Ishikawa (cell line): ENCODE measurements around the gene CDH2.
A peak's percentile ranks its signal among the peaks of the same experiment; 100 is the strongest.

ENCODE experiments used
- CEBPB ChIP-seq: IDR thresholded peaks from 2 replicates; pipeline ENCODE4 v1.6.1; 2012
- CREB1 ChIP-seq: IDR thresholded peaks from 2 replicates; pipeline ENCODE4 v1.6.1; 2012; ENCODE audit warnings: low read depth
- EGR1 ChIP-seq: IDR thresholded peaks from 2 replicates; pipeline ENCODE4 v1.6.1; 2012
- EP300 ChIP-seq: IDR thresholded peaks from 2 replicates; pipeline ENCODE4 v1.6.1; 2012; ENCODE audit warnings: borderline replicate concordance
- FOXM1 ChIP-seq: IDR thresholded peaks from 2 replicates; pipeline ENCODE4 v1.6.1; 2012; ENCODE audit warnings: low read depth, borderline replicate concordance
- NFIC ChIP-seq: IDR thresholded peaks from 2 replicates; pipeline ENCODE4 v1.6.1; 2012
- RAD21 ChIP-seq: IDR thresholded peaks from 2 replicates; pipeline ENCODE4 v1.6.1; 2012; ENCODE audit warnings: low read depth
- TAF1 ChIP-seq: IDR thresholded peaks from 2 replicates; pipeline ENCODE4 v1.6.1; 2012; ENCODE audit warnings: low read depth, mild to moderate bottlenecking
- TCF12 ChIP-seq: IDR thresholded peaks from 2 replicates; pipeline ENCODE4 v1.6.1; 2012; ENCODE audit warnings: low read depth
- TEAD4 ChIP-seq: IDR thresholded peaks from 2 replicates; pipeline ENCODE4 v1.6.1; 2012
- YY1 ChIP-seq: IDR thresholded peaks from 2 replicates; pipeline ENCODE4 v1.6.1; 2012; ENCODE audit warnings: low read depth
- ZBTB7A ChIP-seq: IDR thresholded peaks from 2 replicates; pipeline ENCODE4 v1.6.1; 2012; ENCODE audit warnings: low read depth
- TF ChIP-seq, protein P1 (sequence below): IDR thresholded peaks from 2 replicates; pipeline ENCODE4 v1.6.1; 2012
- TF ChIP-seq, protein P2 (sequence below): IDR thresholded peaks from 2 replicates; pipeline ENCODE4 v1.6.1; 2012; ENCODE audit warnings: low read depth, mild to moderate bottlenecking
- TF ChIP-seq, protein P3 (sequence below): IDR thresholded peaks from 2 replicates; pipeline ENCODE4 v1.6.1; 2012

Gene CDH2

DNA sequence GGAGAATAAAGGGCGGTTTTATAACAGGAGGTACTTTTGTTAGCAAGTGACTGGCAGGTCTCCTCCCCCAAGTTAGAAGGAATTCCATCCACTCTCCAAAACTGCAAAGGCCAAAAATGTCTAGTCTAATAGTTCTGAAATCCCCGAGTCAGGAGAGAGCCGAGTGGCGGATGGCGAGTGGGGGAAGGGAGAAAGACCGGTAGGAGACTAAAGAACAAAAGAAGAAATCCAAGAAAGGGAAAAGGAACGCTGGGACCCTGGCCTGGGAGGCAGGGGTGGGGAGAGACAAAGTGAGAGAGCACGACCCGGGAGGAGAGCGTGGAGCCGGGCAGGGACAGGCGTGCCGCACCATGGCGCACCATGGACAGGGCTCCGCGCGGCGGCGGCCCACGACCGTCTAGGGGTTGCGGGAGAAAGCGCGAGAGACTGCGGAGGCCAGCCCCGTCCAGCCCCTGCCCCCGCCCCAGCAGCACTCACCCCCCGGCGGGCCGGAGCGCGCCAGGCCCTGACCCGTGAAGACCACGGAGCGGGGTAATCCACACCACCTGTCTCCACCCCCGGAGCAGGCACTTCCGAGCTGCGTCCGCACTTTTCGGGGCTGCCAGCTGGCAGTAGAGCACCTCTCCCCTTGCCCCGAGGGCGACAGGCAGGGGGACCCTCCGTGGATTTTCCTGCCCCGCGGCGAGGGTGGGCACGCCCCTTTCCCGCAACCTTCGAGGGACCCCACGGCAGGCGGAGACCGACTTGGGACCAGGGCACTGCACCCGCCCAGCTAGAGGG, 1.6 kb downstream of the CDH2 start:
- TF ChIP-seq, protein P1, sequence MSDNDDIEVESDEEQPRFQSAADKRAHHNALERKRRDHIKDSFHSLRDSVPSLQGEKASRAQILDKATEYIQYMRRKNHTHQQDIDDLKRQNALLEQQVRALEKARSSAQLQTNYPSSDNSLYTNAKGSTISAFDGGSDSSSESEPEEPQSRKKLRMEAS, result peak; percentile 52; the same call in 1 of the 2 replicates
- TF ChIP-seq CREB1, result no peak
- TF ChIP-seq NFIC, result no peak
- TF ChIP-seq, protein P2, sequence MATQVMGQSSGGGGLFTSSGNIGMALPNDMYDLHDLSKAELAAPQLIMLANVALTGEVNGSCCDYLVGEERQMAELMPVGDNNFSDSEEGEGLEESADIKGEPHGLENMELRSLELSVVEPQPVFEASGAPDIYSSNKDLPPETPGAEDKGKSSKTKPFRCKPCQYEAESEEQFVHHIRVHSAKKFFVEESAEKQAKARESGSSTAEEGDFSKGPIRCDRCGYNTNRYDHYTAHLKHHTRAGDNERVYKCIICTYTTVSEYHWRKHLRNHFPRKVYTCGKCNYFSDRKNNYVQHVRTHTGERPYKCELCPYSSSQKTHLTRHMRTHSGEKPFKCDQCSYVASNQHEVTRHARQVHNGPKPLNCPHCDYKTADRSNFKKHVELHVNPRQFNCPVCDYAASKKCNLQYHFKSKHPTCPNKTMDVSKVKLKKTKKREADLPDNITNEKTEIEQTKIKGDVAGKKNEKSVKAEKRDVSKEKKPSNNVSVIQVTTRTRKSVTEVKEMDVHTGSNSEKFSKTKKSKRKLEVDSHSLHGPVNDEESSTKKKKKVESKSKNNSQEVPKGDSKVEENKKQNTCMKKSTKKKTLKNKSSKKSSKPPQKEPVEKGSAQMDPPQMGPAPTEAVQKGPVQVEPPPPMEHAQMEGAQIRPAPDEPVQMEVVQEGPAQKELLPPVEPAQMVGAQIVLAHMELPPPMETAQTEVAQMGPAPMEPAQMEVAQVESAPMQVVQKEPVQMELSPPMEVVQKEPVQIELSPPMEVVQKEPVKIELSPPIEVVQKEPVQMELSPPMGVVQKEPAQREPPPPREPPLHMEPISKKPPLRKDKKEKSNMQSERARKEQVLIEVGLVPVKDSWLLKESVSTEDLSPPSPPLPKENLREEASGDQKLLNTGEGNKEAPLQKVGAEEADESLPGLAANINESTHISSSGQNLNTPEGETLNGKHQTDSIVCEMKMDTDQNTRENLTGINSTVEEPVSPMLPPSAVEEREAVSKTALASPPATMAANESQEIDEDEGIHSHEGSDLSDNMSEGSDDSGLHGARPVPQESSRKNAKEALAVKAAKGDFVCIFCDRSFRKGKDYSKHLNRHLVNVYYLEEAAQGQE, result peak; percentile 74
- TF ChIP-seq ZBTB7A, result peak; percentile 47; the same call in 1 of the 2 replicates
- TF ChIP-seq CEBPB, result no peak
- 0 out of 2 replicates have a peak, but pooled peaks have one; percentile 19 for TF ChIP-seq EGR1
- peak; percentile 29; the same call in 1 of the 2 replicates for TF ChIP-seq TEAD4

DNA sequence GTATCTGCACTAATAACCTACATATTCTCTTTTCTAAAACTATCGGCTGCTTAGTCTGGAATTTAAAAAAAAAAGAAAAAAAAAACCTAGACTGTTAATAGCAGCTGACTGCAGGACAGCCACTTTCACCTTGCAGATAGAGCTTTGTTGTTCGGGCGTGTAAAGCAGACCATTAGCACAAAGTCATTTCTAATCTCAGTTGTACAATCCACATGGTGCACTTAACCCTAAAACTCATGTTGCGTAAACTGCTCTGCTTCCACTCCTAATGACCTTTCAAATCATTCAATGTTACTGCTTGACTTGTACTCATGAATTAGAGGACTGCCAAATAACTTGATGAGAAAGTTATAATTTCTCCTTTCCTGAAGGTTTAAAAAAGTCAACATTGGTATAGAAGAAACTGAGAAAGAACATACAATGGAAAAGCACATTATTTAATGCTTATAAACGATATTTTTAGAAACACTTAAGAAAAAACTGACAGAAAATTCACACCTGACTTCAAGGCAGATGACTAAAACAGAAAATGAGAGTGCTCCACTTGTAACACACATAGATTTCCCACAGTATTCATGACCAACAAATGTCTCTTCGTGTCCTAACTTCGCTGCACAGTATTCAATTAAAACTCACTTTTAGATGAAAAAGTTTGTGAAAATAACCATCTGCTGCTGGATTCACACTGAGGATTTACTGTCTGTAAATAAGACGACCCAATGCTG, 2.6 kb downstream of the CDH2 start:
- no peak for TF ChIP-seq YY1
- TF ChIP-seq CEBPB, result peak; percentile 44; the same call in 1 of the 2 replicates
- TF ChIP-seq EP300, result no peak

DNA sequence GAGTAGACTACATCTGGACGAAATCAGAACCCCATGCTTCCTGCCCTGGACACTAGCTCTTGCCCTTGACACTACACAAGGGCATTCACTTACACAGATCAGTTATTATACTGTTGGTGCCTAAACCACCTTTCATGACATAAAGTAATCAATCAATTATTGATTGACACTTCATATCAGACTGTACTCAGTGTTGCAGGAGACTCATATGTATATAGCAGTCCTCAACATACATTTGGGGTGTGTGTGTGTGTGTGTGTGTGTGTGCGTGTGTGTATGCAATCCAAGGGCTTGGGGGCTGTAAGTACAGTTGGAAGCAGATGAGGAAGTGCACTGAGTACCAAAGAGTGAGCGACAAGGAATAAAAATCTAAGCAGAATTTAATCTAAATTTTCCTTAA, 5.1 kb downstream of the CDH2 start:
- 0 out of 2 replicates have a peak, but pooled peaks have one; percentile 7 for TF ChIP-seq TEAD4
- TF ChIP-seq, protein P3, sequence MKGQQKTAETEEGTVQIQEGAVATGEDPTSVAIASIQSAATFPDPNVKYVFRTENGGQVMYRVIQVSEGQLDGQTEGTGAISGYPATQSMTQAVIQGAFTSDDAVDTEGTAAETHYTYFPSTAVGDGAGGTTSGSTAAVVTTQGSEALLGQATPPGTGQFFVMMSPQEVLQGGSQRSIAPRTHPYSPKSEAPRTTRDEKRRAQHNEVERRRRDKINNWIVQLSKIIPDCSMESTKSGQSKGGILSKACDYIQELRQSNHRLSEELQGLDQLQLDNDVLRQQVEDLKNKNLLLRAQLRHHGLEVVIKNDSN, result no peak

DNA sequence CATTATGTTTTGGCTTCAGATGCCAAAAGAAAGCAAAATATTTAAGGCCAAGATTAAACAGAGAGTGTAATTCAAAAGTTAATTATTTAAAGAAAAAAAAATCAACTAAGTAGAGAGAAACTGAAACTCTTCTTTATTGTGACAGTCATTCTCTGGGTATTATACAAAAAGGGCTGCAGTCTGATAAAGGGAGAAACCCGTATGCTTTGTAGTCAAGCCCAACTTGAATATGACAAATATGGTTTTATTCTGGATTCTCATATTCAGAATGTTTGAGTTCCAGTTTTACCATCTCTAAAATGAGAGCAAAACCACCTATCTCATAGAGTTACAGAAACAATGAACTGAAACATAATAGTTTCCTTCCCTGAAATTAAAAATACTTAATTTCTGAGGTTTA, 8.2 kb downstream of the CDH2 start:
- TF ChIP-seq FOXM1, result no peak
- TF ChIP-seq EP300, result no peak
- TF ChIP-seq NFIC, result no peak
- TF ChIP-seq CEBPB, result no peak
- no peak for TF ChIP-seq TEAD4

DNA sequence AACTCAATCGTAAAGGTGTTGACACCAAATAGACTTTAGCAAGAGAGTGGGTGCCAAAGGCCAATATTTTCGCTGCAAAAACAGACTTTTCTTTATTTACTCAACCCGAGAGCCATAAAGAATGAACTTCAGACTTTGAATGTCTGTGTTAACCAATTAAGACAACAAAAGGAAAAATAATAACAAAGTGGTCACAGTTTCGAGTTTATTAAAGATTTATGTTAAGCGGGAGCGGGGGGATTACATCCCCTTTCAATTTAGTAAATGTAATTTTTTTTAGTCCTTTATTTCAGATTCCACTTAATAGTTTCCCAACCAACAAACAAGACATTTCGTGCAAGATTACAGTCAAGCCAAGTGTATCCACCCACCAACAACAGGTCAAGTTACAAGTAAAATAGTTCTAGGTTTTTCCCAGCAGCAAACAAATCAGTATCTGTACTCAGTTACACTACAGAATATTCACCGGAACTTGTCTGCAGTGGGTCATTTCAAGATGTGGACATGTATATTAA, 9.0 kb downstream of the CDH2 start:
- TF ChIP-seq TEAD4 (no peak), ZBTB7A (no peak), CREB1 (no peak), EP300 (peak; percentile 66), TCF12 (no peak), NFIC (no peak), EGR1 (peak; percentile 66)
- TF ChIP-seq, protein P3, result no peak

DNA sequence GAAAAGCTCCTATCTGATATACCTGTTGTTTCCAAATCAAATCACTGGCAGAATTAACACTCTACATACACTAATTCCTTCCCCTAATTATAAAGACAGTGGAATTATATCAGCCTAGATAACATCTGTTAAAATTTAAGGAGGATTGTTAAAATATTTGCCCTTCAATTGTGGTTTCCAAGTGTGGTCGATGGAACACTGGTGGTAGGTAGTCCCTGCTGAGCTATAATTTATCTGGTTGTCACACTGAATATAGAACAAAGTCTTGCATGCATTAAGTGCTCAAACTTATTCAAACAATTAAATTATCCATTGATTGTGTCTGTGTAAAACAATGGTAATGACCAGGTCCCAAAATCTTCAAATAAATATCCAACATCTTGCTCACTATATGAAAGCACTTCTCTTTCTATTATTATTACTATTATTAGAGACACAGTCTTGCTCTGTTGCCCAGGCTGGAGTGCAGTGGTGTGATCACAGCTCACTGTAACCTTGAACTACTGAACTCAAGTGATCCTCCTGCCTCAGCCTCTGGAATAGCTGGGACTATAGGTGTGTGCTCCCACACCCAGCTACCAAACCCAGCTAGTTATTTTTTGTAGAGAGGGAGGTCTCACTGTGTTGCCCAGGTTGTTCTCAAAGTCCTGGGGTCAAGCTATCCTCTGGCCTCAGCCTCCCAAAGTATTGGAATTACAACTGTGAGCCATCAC, 12.0 kb downstream of the CDH2 start:
- TF ChIP-seq ZBTB7A (no peak), EP300 (no peak), CEBPB (no peak), CREB1 (no peak), TCF12 (no peak), FOXM1 (no peak), TAF1 (no peak), TEAD4 (no peak), EGR1 (no peak), RAD21 (no peak), YY1 (no peak), NFIC (no peak)
- TF ChIP-seq, protein P1, result no peak
- TF ChIP-seq, protein P3, result no peak
- TF ChIP-seq, protein P2, result no peak
